NCI-H510A treated with DMSO at 0.1 percent for 48 hours (cell line): ENCODE measurements around the gene MOGAT2.

ENCODE experiments used
- DNase-seq: peaks from one replicate; lab custom pipeline; 2025; lab: John Stamatoyannopoulos, UW

The MOGAT2 gene

DNA sequence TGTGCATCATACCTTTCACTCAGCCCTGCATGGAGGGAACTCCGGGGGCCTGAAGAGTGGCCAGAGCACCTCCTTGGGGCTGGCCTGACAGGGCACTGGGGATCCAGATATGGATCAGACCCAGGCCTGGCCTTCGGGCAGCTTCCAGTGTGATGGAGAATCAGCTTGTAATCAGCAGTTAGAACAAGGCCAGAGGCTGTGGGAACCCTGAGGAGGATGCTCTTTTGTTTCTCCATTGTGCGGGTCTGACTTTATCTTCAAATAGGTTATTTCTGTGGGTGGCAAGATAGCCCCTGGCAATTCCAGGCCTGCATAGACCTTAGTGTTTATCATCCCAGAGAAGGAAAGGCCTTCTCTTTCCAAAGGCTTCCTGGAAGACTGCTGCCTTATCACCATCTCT lies 63.2 kb downstream of the MOGAT2 start:
- DNase-seq, result no peak

DNA sequence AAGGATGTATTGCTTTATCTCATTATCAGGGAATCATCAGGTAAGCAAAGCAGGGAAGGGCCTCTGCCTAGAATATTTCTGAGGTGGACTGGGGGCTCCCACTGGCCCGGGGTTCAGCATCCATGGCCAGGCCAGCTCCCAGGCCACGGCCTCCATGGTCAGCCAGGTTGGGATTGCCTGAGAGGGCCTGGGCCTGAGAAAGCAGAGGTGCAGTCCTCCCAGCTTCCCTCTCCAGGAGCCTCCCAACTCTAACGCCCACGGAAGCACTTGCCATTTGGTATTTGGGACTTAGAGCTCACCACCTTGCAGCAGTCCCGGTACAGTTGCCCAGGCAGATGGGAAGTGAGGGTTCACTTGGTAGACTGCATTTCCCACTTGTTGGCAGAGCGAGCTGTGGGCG lies 63.7 kb downstream of the MOGAT2 start:
- DNase-seq, result no peak

- DNase-seq, result no peak
These were observed 64.2 kb downstream of the MOGAT2 start for GRCh38 chr11:75781831-75782230.
